Measurements from ENCODE around the gene UBXN7.

Gene UBXN7

GRCh38 chr3:196378146-196378841 is 53.9 kb downstream of the UBXN7 start:
- no peaks in the 10 kb centered on the region for H3K27me3 ChIP-seq (ENCODE audit: insufficient read depth, low read length)
- no peaks in the 10 kb centered on the region for H4K20me1 ChIP-seq (ENCODE audit: insufficient read depth, low read length)
- H3K79me2 ChIP-seq (ENCODE audit: insufficient read depth, low read length) = no peaks in the 10 kb centered on the region
- H3K4me3 ChIP-seq (ENCODE audit: low read depth, low read length, poor library complexity, severe bottlenecking) = no peak overlapping the region
- H3K4me1 ChIP-seq (ENCODE audit: insufficient read depth, low read length, severe bottlenecking) = no peaks in the 10 kb centered on the region
- no peak overlapping the region for H3K4me2 ChIP-seq (ENCODE audit: low read length)
- no peaks in the 10 kb centered on the region for H3K9me3 ChIP-seq (ENCODE audit: low read length)
- no peak overlapping the region for H3K27ac ChIP-seq (ENCODE audit: low read depth, low read length, poor library complexity, severe bottlenecking)
- H3K9me2 ChIP-seq (ENCODE audit: low read depth, low read length) = no peaks in the 10 kb centered on the region
- TF ChIP-seq EZH2 (IDR thresholded peaks at IDR 0.05; ENCODE audit: borderline replicate concordance, low read length) (no peak), CTCF (IDR thresholded peaks at IDR 0.05; ENCODE audit: low read length) (no peak)
- H3K9ac ChIP-seq (ENCODE audit: low read length) = no peak overlapping the region
- no peak overlapping the region for H2AFZ ChIP-seq (ENCODE audit: low read length)
- H3F3A ChIP-seq (ENCODE audit: insufficient read depth, low read length) = no peaks in the 10 kb centered on the region
- H3K36me3 ChIP-seq (ENCODE audit: insufficient read depth, low read length) = peaks cover 27% of the 10 kb centered on the region

- TF ChIP-seq CTCF (IDR thresholded peaks at IDR 0.05; ENCODE audit: low read length) (no peak), EZH2 (IDR thresholded peaks at IDR 0.05; ENCODE audit: borderline replicate concordance, low read length) (no peak)
- no peaks in the 10 kb centered on the region for H3K4me1 ChIP-seq (ENCODE audit: insufficient read depth, low read length, severe bottlenecking)
- H3K9me3 ChIP-seq (ENCODE audit: low read length) = no peaks in the 10 kb centered on the region
- no peak overlapping the region for H2AFZ ChIP-seq (ENCODE audit: low read length)
- no peak overlapping the region for H3K9ac ChIP-seq (ENCODE audit: low read length)
- no peaks in the 10 kb centered on the region for H3K79me2 ChIP-seq (ENCODE audit: insufficient read depth, low read length)
- no peak overlapping the region for H3K27ac ChIP-seq (ENCODE audit: low read depth, low read length, poor library complexity, severe bottlenecking)
- H3K9me2 ChIP-seq (ENCODE audit: low read depth, low read length) = no peaks in the 10 kb centered on the region
- H3K4me2 ChIP-seq (ENCODE audit: low read length) = no peak overlapping the region
- H3K36me3 ChIP-seq (ENCODE audit: insufficient read depth, low read length) = peaks cover 27% of the 10 kb centered on the region
- no peaks in the 10 kb centered on the region for H3F3A ChIP-seq (ENCODE audit: insufficient read depth, low read length)
- H3K4me3 ChIP-seq (ENCODE audit: low read depth, low read length, poor library complexity, severe bottlenecking) = no peak overlapping the region
- H4K20me1 ChIP-seq (ENCODE audit: insufficient read depth, low read length) = no peaks in the 10 kb centered on the region
- H3K27me3 ChIP-seq (ENCODE audit: insufficient read depth, low read length) = no peaks in the 10 kb centered on the region
Measured at GRCh38 chr3:196377321-196377720, 54.9 kb downstream of the UBXN7 start.

- Histone ChIP-seq H4K20me1 (ENCODE audit: insufficient read depth, low read length) (no peaks in the 10 kb centered on the region), H3F3A (ENCODE audit: insufficient read depth, low read length) (no peaks in the 10 kb centered on the region), H3K79me2 (ENCODE audit: insufficient read depth, low read length) (no peaks in the 10 kb centered on the region), H3K9ac (ENCODE audit: low read length) (no peak overlapping the region), H3K9me2 (ENCODE audit: low read depth, low read length) (no peaks in the 10 kb centered on the region), H3K4me2 (ENCODE audit: low read length) (no peak overlapping the region), H3K27ac (ENCODE audit: low read depth, low read length, poor library complexity, severe bottlenecking) (no peak overlapping the region), H3K27me3 (ENCODE audit: insufficient read depth, low read length) (no peaks in the 10 kb centered on the region), H2AFZ (ENCODE audit: low read length) (no peak overlapping the region), H3K9me3 (ENCODE audit: low read length) (no peaks in the 10 kb centered on the region), H3K4me3 (ENCODE audit: low read depth, low read length, poor library complexity, severe bottlenecking) (no peak overlapping the region), H3K36me3 (ENCODE audit: insufficient read depth, low read length) (peaks cover 73% of the 10 kb centered on the region), H3K4me1 (ENCODE audit: insufficient read depth, low read length, severe bottlenecking) (no peaks in the 10 kb centered on the region)
- TF ChIP-seq CTCF (IDR thresholded peaks at IDR 0.05; ENCODE audit: low read length) (no peak), EZH2 (IDR thresholded peaks at IDR 0.05; ENCODE audit: borderline replicate concordance, low read length) (no peak)
Measured at GRCh38 chr3:196365736-196366135, 66.5 kb downstream of the UBXN7 start.
